ENCODE results near the gene HSPH1.

DNA sequence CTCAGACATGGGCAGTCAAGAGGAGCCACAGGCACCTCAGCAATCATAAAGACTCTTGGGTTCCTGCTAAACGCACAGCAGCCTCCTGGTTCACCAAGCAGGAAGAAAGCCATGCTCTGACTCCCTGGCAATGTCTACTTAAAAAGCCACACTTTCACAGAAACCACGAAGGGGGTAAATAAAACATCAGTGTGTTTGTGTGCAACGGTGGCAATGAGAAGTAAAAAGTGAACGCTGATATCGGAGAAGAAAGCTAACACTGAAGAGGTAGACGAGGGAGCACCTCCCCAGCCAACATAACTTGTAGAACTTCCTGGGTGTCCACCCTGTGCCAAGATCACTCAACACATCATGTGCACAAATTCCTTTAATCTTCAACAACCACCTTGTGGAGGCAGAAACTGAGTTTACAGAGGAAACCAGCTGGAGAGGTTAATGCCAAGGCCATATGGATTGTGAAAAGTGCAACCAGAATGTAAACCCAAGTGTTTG, 30.2 kb downstream of the HSPH1 start:
- TF ChIP-seq POLR2A (IDR thresholded peaks at IDR 0.05): no peak
- TF ChIP-seq, protein P1, sequence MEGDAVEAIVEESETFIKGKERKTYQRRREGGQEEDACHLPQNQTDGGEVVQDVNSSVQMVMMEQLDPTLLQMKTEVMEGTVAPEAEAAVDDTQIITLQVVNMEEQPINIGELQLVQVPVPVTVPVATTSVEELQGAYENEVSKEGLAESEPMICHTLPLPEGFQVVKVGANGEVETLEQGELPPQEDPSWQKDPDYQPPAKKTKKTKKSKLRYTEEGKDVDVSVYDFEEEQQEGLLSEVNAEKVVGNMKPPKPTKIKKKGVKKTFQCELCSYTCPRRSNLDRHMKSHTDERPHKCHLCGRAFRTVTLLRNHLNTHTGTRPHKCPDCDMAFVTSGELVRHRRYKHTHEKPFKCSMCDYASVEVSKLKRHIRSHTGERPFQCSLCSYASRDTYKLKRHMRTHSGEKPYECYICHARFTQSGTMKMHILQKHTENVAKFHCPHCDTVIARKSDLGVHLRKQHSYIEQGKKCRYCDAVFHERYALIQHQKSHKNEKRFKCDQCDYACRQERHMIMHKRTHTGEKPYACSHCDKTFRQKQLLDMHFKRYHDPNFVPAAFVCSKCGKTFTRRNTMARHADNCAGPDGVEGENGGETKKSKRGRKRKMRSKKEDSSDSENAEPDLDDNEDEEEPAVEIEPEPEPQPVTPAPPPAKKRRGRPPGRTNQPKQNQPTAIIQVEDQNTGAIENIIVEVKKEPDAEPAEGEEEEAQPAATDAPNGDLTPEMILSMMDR (IDR thresholded peaks at IDR 0.05): no peak
- no peak for TF ChIP-seq POLR2AphosphoS5 (IDR thresholded peaks at IDR 0.05)

All from breast epithelium (tissue), 3 donors.